Measurements from ENCODE around the gene MTHFD1L. TPM values are rescaled to one million over a fixed set of nuclear protein-coding genes. Genes with fewer than 3 reads are reported as not detected.

MTHFD1L gene
- total and polyA plus RNA-seq, 2 of the 8 experiments (the other 6 are each of a cell fraction or from before 2014, with no cell fraction given): 29.2 to 105 TPM

DNA sequence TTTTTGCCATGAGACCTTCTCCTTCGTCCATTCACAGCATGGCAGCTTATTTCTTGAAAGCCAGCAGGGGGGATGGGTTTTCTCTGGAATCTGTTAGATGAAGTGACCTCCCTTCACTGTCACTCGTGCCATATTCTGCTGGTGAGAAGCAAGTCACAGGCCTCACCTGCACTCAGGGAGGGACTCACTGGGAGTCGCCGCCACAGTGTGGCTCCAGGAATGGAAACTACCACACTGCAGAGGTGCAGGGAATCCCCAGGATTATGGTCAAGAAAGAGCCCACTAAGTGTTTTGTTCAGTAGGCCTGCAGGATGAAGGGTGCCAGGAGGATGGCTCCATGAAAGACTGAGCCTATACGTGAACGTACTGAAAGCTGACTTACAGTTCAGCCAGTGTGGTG lies 213.2 kb downstream of the MTHFD1L start (continued):
- TF ChIP-seq SRF (IDR thresholded peaks at IDR 0.05; ENCODE audit: low read depth, low read length): no peak

All from H1 (cell line).